ENCODE measurements around the gene PNRC2.
"Not testable (repeated sequence)": the region's sequence is repeated elsewhere in the genome, so short reads cannot be mapped to it uniquely, and the experiment has no call there.

The PNRC2 gene

GRCh38 chr1:23995431-23995837, 35.8 kb downstream of the PNRC2 start:
- no peak for FAIRE-seq

GRCh38 chr1:23996700-23997229, 37.1 kb downstream of the PNRC2 start:
- no peak for FAIRE-seq

GRCh38 chr1:23997812-23998211, 38.2 kb downstream of the PNRC2 start:
- no peak for FAIRE-seq

GRCh38 chr1:23999156-23999671, 39.6 kb downstream of the PNRC2 start:
- no peak for FAIRE-seq

- FAIRE-seq, result no peak
These were observed 43.1 kb downstream of the PNRC2 start for GRCh38 chr1:24002695-24003094.

GRCh38 chr1:24003331-24003972, 43.8 kb downstream of the PNRC2 start:
- FAIRE-seq, result no peak

GRCh38 chr1:24004132-24004531, 44.5 kb downstream of the PNRC2 start:
- FAIRE-seq, result no peak

GRCh38 chr1:24005163-24005562, 45.5 kb downstream of the PNRC2 start:
- no peak for FAIRE-seq

- no peak for FAIRE-seq
These were observed 47.5 kb downstream of the PNRC2 start for GRCh38 chr1:24007079-24007478.

GRCh38 chr1:24008574-24009184, 49.1 kb downstream of the PNRC2 start:
- FAIRE-seq, result not testable (repeated sequence)

GRCh38 chr1:24009406-24009805, 49.8 kb downstream of the PNRC2 start:
- FAIRE-seq, result no peak

GRCh38 chr1:24010650-24011049, 51.0 kb downstream of the PNRC2 start:
- no peak for FAIRE-seq

GRCh38 chr1:24012878-24013277, 53.2 kb downstream of the PNRC2 start:
- FAIRE-seq, result not testable (repeated sequence)
